Right ventricle myocardium inferior (tissue), 1 donor: Measurements from ENCODE around the gene SPATS2. TPM values are rescaled to one million over a fixed set of nuclear protein-coding genes. Genes with fewer than 3 reads are reported as not detected.
A peak's percentile ranks its signal among the peaks of the same experiment; 100 is the strongest.

Experiments
- ATAC-seq: fragments of 200-7000 bp; cut with Tn5 transposase; one replicate; pipeline ENCODE4 v1.9.1; 2020; ENCODE audit warnings: mild to moderate bottlenecking, moderate library complexity
- DNase-seq: peaks from one replicate; pipeline ENCODE4 v3.0.0; 2021; ENCODE audit errors: missing footprints
- intact Hi-C: fragments of 100-400 bp; cut with DNase I; formaldehyde crosslinking; loops from one replicate; pipeline ENCODE4 v1.11.0; 2022
- total RNA-seq: library from RNA; stranded (reverse); fragmentation: NEBNext Ultra II Directional; extraction: Animal tissue kit (Norgen Biotek cat#: 25700); gene quantifications from one replicate; pipeline ENCODE4 v1.2.1, GENCODE V29; 2021
- donor health status: DM: no; HTN: yes; CAD: no; lungs with severe emphysema.

SPATS2 gene
- total RNA-seq, 1 donor from 2014 or later = 6.4 TPM

GRCh38 chr12:49542592-49543160 is 175.4 kb downstream of the SPATS2 start:
- intact Hi-C loops = no loop called here
- peak; percentile 30 for DNase-seq
- ATAC-seq = no peak

- intact Hi-C loops = no loop called here
- DNase-seq (peak; percentile 44), ATAC-seq (no peak)
Measured at GRCh38 chr12:49543221-49543913, 176.1 kb downstream of the SPATS2 start.

GRCh38 chr12:49543914-49544815 is 176.9 kb downstream of the SPATS2 start:
- no peak for ATAC-seq
- peak; percentile 70 for DNase-seq
- intact Hi-C loops = no loop called here

GRCh38 chr12:49545815-49546214 is 178.6 kb downstream of the SPATS2 start:
- intact Hi-C loops = no loop called here
- ATAC-seq = no peak
- no peak for DNase-seq

- DNase-seq (no peak), ATAC-seq (no peak)
- intact Hi-C loops = no loop called here
Measured at GRCh38 chr12:49546481-49546880, 179.2 kb downstream of the SPATS2 start.

- no peak for DNase-seq
- intact Hi-C loops = no loop called here
- ATAC-seq = no peak
Measured at GRCh38 chr12:49547090-49547690, 179.9 kb downstream of the SPATS2 start.

GRCh38 chr12:49548481-49548821 is 181.2 kb downstream of the SPATS2 start:
- no peak for DNase-seq
- ATAC-seq = no peak
- intact Hi-C loops = no loop called here

- intact Hi-C loops = no loop called here
- DNase-seq = no peak
- ATAC-seq = peak; percentile 25
Measured at GRCh38 chr12:49548822-49549648, 181.8 kb downstream of the SPATS2 start.

- ATAC-seq (no peak), DNase-seq (no peak)
- intact Hi-C loops = no loop called here
Measured at GRCh38 chr12:49549735-49550692, 182.8 kb downstream of the SPATS2 start.

- intact Hi-C loops = no loop called here
- no peak for DNase-seq
- no peak for ATAC-seq
Measured at GRCh38 chr12:49550693-49551252, 183.5 kb downstream of the SPATS2 start.

GRCh38 chr12:49552014-49552413 is 184.8 kb downstream of the SPATS2 start:
- intact Hi-C loops = no loop called here
- ATAC-seq = peak; percentile 49
- no peak for DNase-seq

- no peak for ATAC-seq
- no peak for DNase-seq
- intact Hi-C loops = no loop called here
Measured at GRCh38 chr12:49552425-49552824, 185.2 kb downstream of the SPATS2 start.

GRCh38 chr12:49552899-49553298 is 185.6 kb downstream of the SPATS2 start:
- DNase-seq = no peak
- no peak for ATAC-seq
- intact Hi-C loops = no loop called here

GRCh38 chr12:49553512-49554088 is 186.3 kb downstream of the SPATS2 start:
- intact Hi-C loops = no loop called here
- DNase-seq (no peak), ATAC-seq (no peak)

- ATAC-seq = no peak
- intact Hi-C loops = no loop called here
- peak; percentile 59 for DNase-seq
Measured at GRCh38 chr12:49554266-49554665, 187.0 kb downstream of the SPATS2 start.

GRCh38 chr12:49555631-49556390 is 188.5 kb downstream of the SPATS2 start:
- no peak for ATAC-seq
- intact Hi-C loops = no loop called here
- DNase-seq = peak; percentile 49
